Gastrocnemius medialis (tissue), 4 donors: ENCODE results near the gene ELMO2.

ENCODE experiments used
- CTCF ChIP-seq, 5 experiments: fragments of 450-650 bp in 3 of 5; fragments of 200-600 bp in 2 of 5; sonication (generic) in 2 of 5; IDR thresholded peaks in 4 of 5; conservative IDR thresholded peaks in 1 of 5; 1 replicate in 4 of 5; 2 replicates in 1 of 5; pipeline ENCODE4 v1.5.1; 2016 to 2019; ENCODE audit warnings: antibody characterized with exemption in 5 of 5, mild to moderate bottlenecking in 3 of 5, moderate library complexity in 3 of 5
- POLR2A ChIP-seq, 2 donors: fragments of 450-650 bp; IDR thresholded peaks; one replicate each; pipeline ENCODE4 v1.6.1; 2017; ENCODE audit warnings: antibody characterized with exemption in 2 of 2, mild to moderate bottlenecking in 2 of 2, moderate library complexity in 2 of 2

- TF ChIP-seq CTCF (IDR thresholded peaks at IDR 0.05 in 4 of 5, conservative IDR thresholded peaks at IDR 0.05 in 1 of 5) (peak in 4 of 5 experiments; percentile 34 to 50 (median 42)), POLR2A (IDR thresholded peaks at IDR 0.05) (peak; percentile 86 to 88)
These were observed at the start of gene ELMO2 for GRCh38 chr20:46406200-46406985.
